Measurements from ENCODE around the gene KRTAP12-2. TPM values are rescaled to one million over a fixed set of nuclear protein-coding genes. Genes with fewer than 3 reads are reported as not detected.

KRTAP12-2 gene
- total RNA-seq, 1 experiment from 2014 or later = 1.8 TPM

DNA sequence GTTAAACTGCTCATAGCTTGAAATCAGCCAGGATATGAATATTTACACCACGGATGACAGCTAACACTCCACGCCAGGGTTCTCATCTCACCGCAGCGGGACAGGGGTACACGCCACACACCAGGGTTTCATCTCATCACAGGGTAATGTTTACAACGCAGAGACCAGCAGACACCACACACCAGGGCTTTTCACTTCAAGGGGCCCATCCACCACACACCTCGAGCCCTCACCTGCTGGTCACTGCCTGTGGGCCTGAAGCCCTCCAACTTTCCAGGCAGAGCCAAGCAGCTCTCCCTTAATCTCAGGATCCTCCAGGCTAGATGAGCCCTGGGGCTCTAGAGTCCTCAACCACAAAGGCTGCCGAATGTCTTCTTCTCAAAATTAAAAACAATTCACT, 28.9 kb upstream of the KRTAP12-2 start:
- intact Hi-C loops (cut with micrococcal nuclease; ENCODE audit: unreplicated experiment) = no loop called here
- peaks cover 4% of the 10 kb centered on the region for H3K4me1 ChIP-seq (ENCODE audit: insufficient read depth, low read length, poor library complexity, severe bottlenecking)
- peaks cover 23% of the 10 kb centered on the region for H3K9me3 ChIP-seq (ENCODE audit: low read depth, low read length, poor library complexity, severe bottlenecking)
- H3K36me3 ChIP-seq (ENCODE audit: insufficient read depth, low read length, poor library complexity, severe bottlenecking) = no peaks in the 10 kb centered on the region
- H3K4me3 ChIP-seq (ENCODE audit: low read depth, low read length, poor library complexity, severe bottlenecking) = no peak overlapping the region
- ChIA-PET CTCF (no interaction called here), POLR2A (ENCODE audit: low non-redundant PET) (no interaction called here)
- no peaks in the 10 kb centered on the region for H3K27me3 ChIP-seq (replicated peaks; ENCODE audit: insufficient read depth, low read depth, low read length, poor library complexity)
- DNase-seq (ENCODE audit: low spot score) = no peak
- TF ChIP-seq EZH2 (IDR thresholded peaks at IDR 0.05; ENCODE audit: borderline replicate concordance, low read depth, low read length, poor library complexity, severe bottlenecking) = no peak
- TF ChIP-seq, protein P1, sequence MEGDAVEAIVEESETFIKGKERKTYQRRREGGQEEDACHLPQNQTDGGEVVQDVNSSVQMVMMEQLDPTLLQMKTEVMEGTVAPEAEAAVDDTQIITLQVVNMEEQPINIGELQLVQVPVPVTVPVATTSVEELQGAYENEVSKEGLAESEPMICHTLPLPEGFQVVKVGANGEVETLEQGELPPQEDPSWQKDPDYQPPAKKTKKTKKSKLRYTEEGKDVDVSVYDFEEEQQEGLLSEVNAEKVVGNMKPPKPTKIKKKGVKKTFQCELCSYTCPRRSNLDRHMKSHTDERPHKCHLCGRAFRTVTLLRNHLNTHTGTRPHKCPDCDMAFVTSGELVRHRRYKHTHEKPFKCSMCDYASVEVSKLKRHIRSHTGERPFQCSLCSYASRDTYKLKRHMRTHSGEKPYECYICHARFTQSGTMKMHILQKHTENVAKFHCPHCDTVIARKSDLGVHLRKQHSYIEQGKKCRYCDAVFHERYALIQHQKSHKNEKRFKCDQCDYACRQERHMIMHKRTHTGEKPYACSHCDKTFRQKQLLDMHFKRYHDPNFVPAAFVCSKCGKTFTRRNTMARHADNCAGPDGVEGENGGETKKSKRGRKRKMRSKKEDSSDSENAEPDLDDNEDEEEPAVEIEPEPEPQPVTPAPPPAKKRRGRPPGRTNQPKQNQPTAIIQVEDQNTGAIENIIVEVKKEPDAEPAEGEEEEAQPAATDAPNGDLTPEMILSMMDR (conservative IDR thresholded peaks at IDR 0.05; ENCODE audit: low read depth, low read length) = no peak
- no peak overlapping the region for H3K27ac ChIP-seq (ENCODE audit: low read depth, low read length, poor library complexity, severe bottlenecking)
- no TSS peak for BruUV-seq (replicated peaks)

DNA sequence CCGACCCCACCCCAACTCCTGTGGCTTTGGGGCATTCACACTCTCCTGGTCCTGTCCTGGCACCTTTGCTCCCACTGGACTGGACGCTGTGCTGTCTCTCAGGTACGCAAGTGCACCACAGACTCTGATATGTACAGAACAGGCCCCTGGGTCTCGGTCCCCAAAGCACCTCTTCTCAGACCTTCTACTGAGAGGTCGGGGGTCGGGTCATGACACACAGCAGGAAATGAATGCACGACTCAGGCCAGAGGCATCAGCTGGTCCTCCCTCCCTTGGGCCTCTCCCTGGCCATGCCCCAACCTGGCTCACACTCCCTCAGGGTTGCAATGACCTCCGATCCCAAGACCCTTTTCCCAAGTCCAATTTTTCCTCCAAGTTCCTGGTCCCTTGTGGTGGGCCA, 28.5 kb upstream of the KRTAP12-2 start:
- Histone ChIP-seq H3K27ac (ENCODE audit: low read depth, low read length, poor library complexity, severe bottlenecking) (no peak overlapping the region), H3K4me3 (ENCODE audit: low read depth, low read length, poor library complexity, severe bottlenecking) (no peak overlapping the region), H3K36me3 (ENCODE audit: insufficient read depth, low read length, poor library complexity, severe bottlenecking) (no peaks in the 10 kb centered on the region), H3K9me3 (ENCODE audit: low read depth, low read length, poor library complexity, severe bottlenecking) (peaks cover 23% of the 10 kb centered on the region), H3K27me3 (replicated peaks; ENCODE audit: insufficient read depth, low read depth, low read length, poor library complexity) (no peaks in the 10 kb centered on the region), H3K4me1 (ENCODE audit: insufficient read depth, low read length, poor library complexity, severe bottlenecking) (peaks cover 4% of the 10 kb centered on the region)
- intact Hi-C loops (cut with micrococcal nuclease; ENCODE audit: unreplicated experiment) = no loop called here
- ChIA-PET CTCF (no interaction called here), POLR2A (ENCODE audit: low non-redundant PET) (no interaction called here)
- DNase-seq (ENCODE audit: low spot score) = no peak
- TF ChIP-seq, protein P1 (conservative IDR thresholded peaks at IDR 0.05; ENCODE audit: low read depth, low read length) = no peak
- no peak for TF ChIP-seq EZH2 (IDR thresholded peaks at IDR 0.05; ENCODE audit: borderline replicate concordance, low read depth, low read length, poor library complexity, severe bottlenecking)
- no TSS peak for BruUV-seq (replicated peaks)

DNA sequence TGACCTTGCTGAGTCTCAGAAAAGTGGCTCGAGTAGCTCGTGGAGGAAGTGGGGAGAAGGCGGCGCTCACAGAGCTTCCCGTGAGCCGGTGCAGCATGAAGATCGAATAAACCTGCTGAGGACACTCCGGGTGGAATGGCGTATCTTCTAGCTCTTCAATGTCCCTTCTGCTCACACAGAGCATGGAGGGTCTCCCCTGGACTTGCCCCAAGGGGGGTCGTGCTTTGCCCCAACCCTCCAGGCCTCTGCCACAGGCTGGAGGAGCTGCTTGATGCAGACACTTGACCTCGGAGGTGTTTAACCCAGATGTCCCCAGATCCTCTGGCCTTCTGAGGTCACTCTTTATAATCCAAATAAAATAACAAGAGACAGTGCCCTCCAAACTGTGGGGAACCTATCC, 28.0 kb upstream of the KRTAP12-2 start:
- intact Hi-C loops (cut with micrococcal nuclease; ENCODE audit: unreplicated experiment) = no loop called here
- no peak overlapping the region for H3K4me3 ChIP-seq (ENCODE audit: low read depth, low read length, poor library complexity, severe bottlenecking)
- H3K27ac ChIP-seq (ENCODE audit: low read depth, low read length, poor library complexity, severe bottlenecking) = no peak overlapping the region
- ChIA-PET CTCF (no interaction called here), POLR2A (ENCODE audit: low non-redundant PET) (no interaction called here)
- no peaks in the 10 kb centered on the region for H3K36me3 ChIP-seq (ENCODE audit: insufficient read depth, low read length, poor library complexity, severe bottlenecking)
- TF ChIP-seq EZH2 (IDR thresholded peaks at IDR 0.05; ENCODE audit: borderline replicate concordance, low read depth, low read length, poor library complexity, severe bottlenecking) = no peak
- TF ChIP-seq, protein P1 (conservative IDR thresholded peaks at IDR 0.05; ENCODE audit: low read depth, low read length) = no peak
- H3K27me3 ChIP-seq (replicated peaks; ENCODE audit: insufficient read depth, low read depth, low read length, poor library complexity) = no peaks in the 10 kb centered on the region
- no peak for DNase-seq (ENCODE audit: low spot score)
- no TSS peak for BruUV-seq (replicated peaks)
- H3K4me1 ChIP-seq (ENCODE audit: insufficient read depth, low read length, poor library complexity, severe bottlenecking) = peaks cover 4% of the 10 kb centered on the region
- H3K9me3 ChIP-seq (ENCODE audit: low read depth, low read length, poor library complexity, severe bottlenecking) = peaks cover 23% of the 10 kb centered on the region

Measured in A673 (cell line).